ENCODE measurements around the gene ADSS1.

Gene ADSS1

DNA sequence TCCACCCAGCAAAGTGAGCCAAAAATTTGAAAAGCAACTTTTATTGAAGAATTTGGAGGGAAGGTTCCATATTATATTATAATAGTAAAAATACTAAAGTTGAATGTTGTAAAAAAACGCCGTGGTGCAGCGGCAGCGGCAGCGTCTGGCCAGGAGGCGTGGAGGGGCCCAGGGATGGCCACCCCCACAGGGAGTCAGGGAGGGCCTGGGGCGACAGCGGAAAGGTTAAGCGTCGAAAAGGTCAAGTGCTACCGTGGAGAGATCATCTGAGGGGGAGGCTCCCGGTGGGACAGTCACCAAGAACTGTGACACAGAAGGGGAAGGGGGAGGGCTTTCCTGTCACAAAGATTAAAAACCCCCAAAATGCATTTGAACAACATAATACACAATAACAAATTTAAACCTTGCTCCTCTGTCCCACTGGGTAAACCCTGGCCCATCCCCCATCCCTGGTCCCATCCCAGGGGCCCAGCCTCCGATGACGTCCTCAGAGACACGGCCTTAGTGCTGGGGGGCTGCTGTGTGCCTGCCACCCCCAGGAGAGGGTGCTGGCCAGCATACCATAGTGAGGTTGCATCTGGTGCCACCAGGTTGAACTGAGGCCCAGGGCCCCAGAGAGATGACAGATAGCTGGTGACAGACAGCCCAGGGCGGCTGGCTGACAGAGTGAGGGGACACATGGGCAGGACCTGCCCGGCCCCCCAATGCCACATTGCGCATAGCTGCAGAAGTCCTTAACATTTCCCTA, 45.5 kb downstream of the ADSS1 start:
- H3K4me3 ChIP-seq (ENCODE audit: low read depth, low read length), result no peak overlapping the region
- TF ChIP-seq, protein P1, sequence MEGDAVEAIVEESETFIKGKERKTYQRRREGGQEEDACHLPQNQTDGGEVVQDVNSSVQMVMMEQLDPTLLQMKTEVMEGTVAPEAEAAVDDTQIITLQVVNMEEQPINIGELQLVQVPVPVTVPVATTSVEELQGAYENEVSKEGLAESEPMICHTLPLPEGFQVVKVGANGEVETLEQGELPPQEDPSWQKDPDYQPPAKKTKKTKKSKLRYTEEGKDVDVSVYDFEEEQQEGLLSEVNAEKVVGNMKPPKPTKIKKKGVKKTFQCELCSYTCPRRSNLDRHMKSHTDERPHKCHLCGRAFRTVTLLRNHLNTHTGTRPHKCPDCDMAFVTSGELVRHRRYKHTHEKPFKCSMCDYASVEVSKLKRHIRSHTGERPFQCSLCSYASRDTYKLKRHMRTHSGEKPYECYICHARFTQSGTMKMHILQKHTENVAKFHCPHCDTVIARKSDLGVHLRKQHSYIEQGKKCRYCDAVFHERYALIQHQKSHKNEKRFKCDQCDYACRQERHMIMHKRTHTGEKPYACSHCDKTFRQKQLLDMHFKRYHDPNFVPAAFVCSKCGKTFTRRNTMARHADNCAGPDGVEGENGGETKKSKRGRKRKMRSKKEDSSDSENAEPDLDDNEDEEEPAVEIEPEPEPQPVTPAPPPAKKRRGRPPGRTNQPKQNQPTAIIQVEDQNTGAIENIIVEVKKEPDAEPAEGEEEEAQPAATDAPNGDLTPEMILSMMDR (IDR thresholded peaks at IDR 0.05; ENCODE audit: low read depth, low read length, missing control alignments), result no peak
- no peak for DNase-seq (ENCODE audit: low read depth)

DNA sequence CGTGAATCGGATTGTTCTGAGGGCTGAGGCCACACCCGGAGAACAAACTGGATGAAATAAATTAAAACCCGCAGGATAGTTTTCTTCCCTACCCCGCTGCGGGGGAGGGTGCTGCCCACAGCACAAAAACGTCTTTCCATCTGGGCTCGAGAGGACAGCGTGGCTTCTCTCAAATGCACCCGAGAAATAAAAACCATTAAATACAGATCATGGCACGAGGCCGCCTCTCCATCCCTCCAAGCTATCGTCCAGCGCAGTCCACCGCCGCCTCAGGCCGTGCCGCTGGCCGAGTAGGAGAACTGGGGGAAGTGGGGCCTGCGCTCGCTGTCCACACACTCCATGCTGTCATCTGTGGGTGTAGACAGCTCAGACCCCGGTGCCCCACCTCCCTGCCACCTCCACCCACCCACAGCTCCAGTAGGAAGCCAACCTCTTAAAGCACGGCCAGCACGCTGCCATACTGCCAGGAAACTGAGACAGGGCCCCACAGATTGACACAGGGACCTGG, 46.1 kb downstream of the ADSS1 start:
- H3K4me3 ChIP-seq (ENCODE audit: low read depth, low read length), result no peak overlapping the region
- TF ChIP-seq, protein P1 (IDR thresholded peaks at IDR 0.05; ENCODE audit: low read depth, low read length, missing control alignments), result no peak
- no peak for DNase-seq (ENCODE audit: low read depth)

DNA sequence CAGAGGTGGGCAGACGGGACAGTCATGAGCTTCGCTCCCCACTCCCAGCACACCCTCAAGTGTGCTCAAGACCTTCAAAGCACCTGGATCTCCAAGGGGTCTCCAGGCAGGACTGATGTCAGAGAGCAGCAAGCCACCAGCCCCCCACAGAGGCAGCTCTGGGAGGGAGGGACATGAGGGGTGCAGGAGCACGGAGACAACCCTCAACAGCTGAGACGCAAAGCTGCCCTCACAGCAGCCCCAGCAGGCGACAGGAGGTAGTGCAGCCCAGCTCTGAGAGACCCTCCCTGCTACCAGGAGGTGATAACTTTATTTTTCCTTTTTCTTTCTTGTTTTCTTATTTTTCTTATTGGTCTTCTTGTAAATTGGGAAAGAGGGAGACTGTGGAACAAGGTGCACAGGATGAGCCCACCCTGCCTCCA, 46.8 kb downstream of the ADSS1 start:
- TF ChIP-seq, protein P1 (IDR thresholded peaks at IDR 0.05; ENCODE audit: low read depth, low read length, missing control alignments), result peak; percentile 90
- DNase-seq (ENCODE audit: low read depth), result no peak
- no peak overlapping the region for H3K4me3 ChIP-seq (ENCODE audit: low read depth, low read length)

DNA sequence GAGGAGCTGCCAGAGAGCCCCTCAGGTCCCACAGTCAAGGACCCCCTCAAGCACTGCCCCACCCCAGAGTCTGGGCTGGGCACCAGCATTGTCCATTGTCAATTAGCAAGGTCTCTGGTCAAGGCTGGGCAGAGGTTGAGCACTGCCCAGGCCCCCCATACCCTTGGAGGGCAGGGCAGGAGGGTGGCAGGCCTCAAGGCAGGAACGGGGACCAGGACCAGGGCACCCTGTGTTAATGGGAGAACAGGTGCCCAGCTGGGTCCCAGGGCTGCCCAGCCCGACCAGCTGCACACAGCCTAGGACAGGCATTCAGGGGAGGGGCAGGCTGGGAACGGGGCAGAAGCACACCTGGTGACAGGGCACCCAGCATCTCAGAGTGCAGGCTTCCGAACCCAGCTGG, 47.3 kb downstream of the ADSS1 start:
- no peak for DNase-seq (ENCODE audit: low read depth)
- TF ChIP-seq, protein P1 (IDR thresholded peaks at IDR 0.05; ENCODE audit: low read depth, low read length, missing control alignments), result no peak
- H3K4me3 ChIP-seq (ENCODE audit: low read depth, low read length), result no peak overlapping the region

DNA sequence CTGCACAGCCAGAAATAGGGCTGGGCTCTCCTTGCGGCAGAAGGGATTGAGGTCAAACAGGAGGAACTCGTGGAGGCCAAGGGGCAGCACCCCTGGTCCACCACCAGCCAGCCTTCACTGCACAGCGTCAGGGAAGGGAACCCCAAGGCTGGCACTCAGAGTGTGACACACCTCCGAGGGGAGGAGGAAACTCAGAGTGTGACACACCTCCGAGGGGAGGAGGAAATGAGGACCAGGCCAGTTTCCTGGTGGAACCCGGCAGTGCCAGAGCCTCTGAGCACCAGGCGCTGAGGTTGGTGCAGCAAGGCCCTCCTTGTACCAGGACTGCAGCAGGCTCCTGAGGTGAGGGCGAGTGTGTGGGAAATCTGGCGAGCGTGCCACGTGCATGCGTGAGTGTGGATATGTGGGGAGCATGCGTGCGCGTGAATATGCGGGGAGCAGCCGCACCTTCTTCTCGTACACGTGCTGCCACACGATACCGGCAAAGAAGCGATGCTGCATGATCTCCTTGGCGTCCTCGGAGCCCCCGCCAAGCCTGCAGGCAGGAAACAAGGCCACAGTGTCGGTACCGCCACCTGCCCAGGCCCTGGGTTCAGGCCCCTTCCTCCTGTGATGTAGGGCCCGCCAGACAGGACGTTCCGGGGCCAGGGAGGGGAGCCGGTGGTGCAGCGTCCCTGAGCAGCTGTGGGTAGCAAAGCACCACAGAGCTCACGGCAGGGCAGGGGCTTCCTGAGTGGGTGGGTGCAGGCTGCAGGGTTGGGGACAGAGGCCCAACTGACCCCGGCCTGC, 48.1 kb downstream of the ADSS1 start:
- TF ChIP-seq, protein P1 (IDR thresholded peaks at IDR 0.05; ENCODE audit: low read depth, low read length, missing control alignments), result no peak
- no peak overlapping the region for H3K4me3 ChIP-seq (ENCODE audit: low read depth, low read length)
- DNase-seq (ENCODE audit: low read depth), result no peak

DNA sequence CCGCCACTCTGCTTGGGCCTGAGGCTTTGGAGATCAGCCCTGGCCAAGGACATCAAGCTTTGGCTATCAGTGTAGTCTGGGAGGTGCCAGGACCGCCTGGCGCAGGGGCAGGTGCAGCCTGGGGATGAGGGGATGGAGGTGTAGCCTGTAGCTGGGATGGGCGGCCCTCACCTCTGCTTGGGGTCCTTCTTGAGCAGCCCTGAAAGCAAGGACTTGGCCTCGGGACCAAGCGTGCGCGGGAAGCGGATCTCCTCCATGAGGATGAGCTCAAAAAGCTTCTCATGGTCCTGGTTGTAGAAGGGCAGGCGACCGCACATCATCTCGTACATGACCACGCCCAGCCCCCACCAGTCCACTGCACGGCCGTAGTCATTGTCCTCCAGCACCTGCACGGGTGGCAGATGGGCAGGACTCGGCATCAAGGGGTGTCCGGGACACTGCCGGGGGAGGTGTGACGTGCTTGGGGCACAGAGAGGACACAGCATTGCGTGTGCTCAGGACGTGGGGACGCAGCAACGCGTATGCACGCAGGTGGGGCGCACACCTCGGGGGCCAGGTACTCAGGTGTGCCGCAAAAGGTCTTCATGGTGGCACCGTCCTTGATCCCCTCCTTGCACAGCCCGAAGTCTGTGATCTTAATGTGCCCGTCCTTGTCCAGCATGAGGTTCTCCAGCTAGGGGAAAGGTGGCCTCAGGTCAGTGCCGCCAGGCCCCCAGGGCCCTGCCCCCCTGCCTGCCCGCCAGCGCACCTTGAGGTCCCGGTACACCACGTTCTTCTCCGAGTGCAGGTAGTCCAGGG, 48.9 kb downstream of the ADSS1 start:
- TF ChIP-seq, protein P1 (IDR thresholded peaks at IDR 0.05; ENCODE audit: low read depth, low read length, missing control alignments), result no peak

More for the DNA sequence above, 48.9 kb downstream of the ADSS1 start:
- H3K4me3 ChIP-seq (ENCODE audit: low read depth, low read length), result no peak overlapping the region
- no peak for DNase-seq (ENCODE audit: low read depth)

Measured in GM12864 (cell line).